LNCaP clone FGC (cell line): ENCODE data around the gene TIMELESS.

ENCODE experiments used
- DNase-seq: peaks from one replicate; pipeline ENCODE4 v3.0.0-alpha.2; 2011; ENCODE audit warnings: low read depth
- H3K4me3 ChIP-seq: 2 replicates; pipeline ENCODE4 v1.5.1; 2011; ENCODE audit warnings: mild to moderate bottlenecking, low read depth, low read length, control low read depth
- CTCF ChIP-seq: IDR thresholded peaks from 2 replicates; pipeline ENCODE4 v1.5.1; 2012; ENCODE audit warnings: mild to moderate bottlenecking; ENCODE audit not compliant: control insufficient read depth, insufficient read depth; ENCODE audit errors: extremely low read depth

TIMELESS gene

DNA sequence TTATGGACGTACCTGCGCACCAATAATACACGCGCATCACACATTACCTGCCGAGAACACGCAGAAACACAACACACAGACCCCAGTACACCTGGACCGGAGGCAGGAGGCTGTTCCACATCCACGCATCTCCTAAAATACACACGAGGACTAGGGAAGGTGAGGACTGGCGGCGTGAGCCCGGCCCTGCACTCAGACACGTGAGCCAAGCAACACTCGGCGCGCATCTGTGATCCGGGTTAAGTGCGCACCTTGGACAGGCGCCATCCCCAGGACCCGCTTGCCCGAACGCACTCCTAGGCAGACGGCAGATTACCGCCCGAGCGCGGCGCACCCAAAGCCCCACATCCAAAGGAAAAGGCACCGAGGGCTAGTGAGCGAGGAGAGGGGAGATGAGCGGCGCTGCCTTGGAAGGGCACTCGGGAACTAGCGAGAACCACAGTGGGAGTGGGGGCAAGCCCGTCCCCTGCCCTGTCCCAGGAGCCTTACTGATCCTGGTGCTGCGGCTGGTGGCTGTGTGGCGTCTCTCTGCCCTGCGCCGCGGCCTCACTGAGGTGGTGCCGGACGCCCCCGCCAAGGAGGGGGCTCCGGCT lies 38.3 kb upstream of the TIMELESS start:
- no peak for DNase-seq

DNA sequence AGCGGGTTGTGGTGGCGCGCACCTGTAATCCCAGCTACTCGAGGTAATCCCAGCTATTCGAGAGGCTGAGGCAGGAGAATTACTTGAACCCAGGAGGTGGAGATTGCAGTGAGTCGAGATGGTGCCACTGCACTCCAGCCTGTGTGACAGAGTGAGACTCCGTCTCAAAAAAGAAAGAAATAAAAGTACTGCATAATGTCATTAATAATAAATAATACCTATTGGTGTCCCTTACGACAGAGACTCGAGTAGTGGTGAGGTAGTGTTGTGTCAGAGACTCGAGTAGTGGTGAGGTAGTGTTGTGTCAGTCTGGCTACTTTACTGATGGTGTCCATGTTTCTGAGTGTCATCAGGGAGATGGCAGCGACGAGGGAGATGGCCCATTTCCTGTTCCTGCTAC lies 37.5 kb upstream of the TIMELESS start:
- no peak overlapping the region for H3K4me3 ChIP-seq
- no peak for DNase-seq
- TF ChIP-seq CTCF: no peak

More for the DNA sequence above, 38.3 kb upstream of the TIMELESS start:
- peak overlapping the region; percentile 65 for H3K4me3 ChIP-seq
- no peak for TF ChIP-seq CTCF

DNA sequence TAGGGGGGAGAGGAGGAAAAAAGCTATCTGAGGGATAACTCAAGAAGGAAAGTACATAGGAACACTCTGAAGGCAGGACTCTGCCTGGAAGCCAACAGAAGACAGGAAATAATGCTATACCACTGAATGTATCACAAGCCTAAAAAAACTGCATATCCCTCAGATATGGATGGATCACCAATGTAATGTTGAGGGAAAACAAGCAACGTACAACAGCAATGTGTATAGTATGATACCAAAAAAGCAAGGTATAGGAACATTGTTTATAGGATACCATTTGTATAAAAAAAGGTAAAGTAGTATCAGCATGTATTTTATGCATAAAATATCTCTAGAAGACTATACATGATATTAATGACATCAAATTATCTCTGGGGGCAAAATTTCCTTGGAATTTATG lies 35.3 kb upstream of the TIMELESS start:
- H3K4me3 ChIP-seq: no peak overlapping the region
- no peak for TF ChIP-seq CTCF
- no peak for DNase-seq

DNA sequence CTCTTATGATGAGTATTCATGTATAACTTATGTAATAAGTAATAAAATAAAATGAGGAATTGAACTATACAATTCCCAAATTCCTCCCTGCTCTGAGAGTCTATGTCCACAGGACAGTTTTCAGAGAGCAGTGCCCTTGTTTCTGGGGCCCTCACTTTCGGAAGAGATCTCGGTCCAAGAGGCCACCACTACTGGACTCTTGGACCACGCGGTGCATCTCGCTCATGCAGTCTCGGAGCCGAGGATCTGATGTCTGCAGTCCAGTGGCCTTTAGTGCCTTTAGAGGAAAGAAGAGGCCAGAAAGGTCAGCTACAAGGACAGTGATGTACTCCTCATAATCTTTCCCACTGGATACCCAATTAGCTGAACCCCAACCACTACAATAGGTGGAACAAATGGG lies 30.4 kb upstream of the TIMELESS start:
- no peak for TF ChIP-seq CTCF
- H3K4me3 ChIP-seq: no peak overlapping the region
- DNase-seq: no peak

DNA sequence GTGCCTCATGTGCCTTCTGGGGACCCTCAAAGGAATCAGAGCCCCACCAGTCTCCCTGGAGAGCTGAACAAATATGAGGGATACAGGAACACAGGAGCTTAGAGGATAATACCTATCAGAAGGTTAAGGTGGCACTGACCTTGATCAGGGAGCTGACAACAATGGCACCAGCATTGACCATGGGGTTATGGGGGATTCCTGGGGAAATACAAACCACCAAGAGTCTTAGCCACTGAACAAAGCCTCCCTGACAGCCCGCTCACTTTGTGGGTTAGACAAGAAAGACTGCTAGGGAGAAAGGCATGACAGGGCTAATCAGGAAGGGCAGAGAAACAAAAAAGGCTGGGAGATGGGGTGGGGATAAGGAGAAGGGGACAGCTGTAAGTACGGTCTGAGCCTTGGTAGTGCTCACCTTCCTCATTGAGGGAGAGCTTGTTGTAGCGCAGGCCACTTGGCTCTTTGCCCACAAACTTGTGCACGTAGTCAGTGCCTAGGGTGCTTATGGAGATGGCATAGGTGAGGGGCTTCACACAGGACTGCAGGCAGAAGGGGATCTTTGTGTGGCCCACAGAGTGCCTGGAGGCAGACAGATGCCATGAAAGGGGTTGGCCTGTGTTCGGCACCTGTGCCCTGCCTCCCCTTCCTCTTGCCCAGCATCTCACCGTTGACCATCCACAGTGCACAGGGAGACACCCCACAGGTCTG lies 28.4 kb upstream of the TIMELESS start:
- H3K4me3 ChIP-seq: no peak overlapping the region
- DNase-seq: no peak
- no peak for TF ChIP-seq CTCF

DNA sequence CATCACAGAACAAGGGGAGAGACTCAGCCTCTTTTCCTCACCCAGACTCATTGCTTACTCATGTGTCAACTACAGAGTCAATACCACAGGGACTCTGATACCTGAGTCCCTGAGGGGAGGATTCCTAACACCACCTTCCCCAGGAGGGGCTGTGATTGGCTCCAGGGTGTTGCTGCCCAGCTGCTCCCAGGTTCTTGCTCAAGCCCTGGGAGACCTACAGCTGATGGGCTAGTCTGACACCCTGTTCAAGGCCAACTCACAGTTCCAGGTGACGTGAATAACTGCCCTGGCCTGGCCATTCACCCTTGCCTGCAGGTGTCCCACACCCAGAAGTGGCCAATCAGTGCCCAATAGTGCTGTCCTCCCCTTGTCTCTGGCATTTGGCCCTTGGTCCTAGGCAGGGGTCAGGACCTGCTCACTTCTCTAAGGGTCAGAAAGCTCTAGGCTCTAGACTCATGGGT lies 27.8 kb upstream of the TIMELESS start:
- H3K4me3 ChIP-seq: no peak overlapping the region
- DNase-seq: no peak
- TF ChIP-seq CTCF: no peak
